ENCODE data around the gene ABCC11. TPM values are rescaled to one million over a fixed set of nuclear protein-coding genes. Genes with fewer than 3 reads are reported as not detected.

Gene ABCC11
- total RNA-seq, 2 donors from 2014 or later = not detected

GRCh38 chr16:48138543-48138942, 108.8 kb downstream of the ABCC11 start:
- DNase-seq = no peak
- H3K9me3 ChIP-seq = no peaks in the 10 kb centered on the region
- TF ChIP-seq CTCF (IDR thresholded peaks at IDR 0.05) = no peak
- no peak overlapping the region for H3K4me3 ChIP-seq
- intact Hi-C loops (cut with DNase I) = no loop called here
- no peaks in the 10 kb centered on the region for H3K4me1 ChIP-seq
- no peak overlapping the region for H3K27ac ChIP-seq
- H3K36me3 ChIP-seq = no peaks in the 10 kb centered on the region
- H3K27me3 ChIP-seq = no peaks in the 10 kb centered on the region
- H3K9ac ChIP-seq (ENCODE audit: low read depth in 2 of 2, low read length in 2 of 2) = no peak overlapping the region

- intact Hi-C loops (cut with DNase I) = no loop called here
- no peak overlapping the region for H3K27ac ChIP-seq
- H3K36me3 ChIP-seq = no peaks in the 10 kb centered on the region
- H3K4me1 ChIP-seq = no peaks in the 10 kb centered on the region
- no peaks in the 10 kb centered on the region for H3K9me3 ChIP-seq
- no peaks in the 10 kb centered on the region for H3K27me3 ChIP-seq
- no peak overlapping the region for H3K9ac ChIP-seq (ENCODE audit: low read depth in 2 of 2, low read length in 2 of 2)
- TF ChIP-seq CTCF (IDR thresholded peaks at IDR 0.05) = no peak
- H3K4me3 ChIP-seq = no peak overlapping the region
- DNase-seq = no peak
These were observed 109.5 kb downstream of the ABCC11 start for GRCh38 chr16:48137822-48138221.

- intact Hi-C loops (cut with DNase I) = no loop called here
- no peak overlapping the region for H3K4me3 ChIP-seq
- H3K9ac ChIP-seq (ENCODE audit: low read depth in 2 of 2, low read length in 2 of 2) = no peak overlapping the region
- no peaks in the 10 kb centered on the region for H3K4me1 ChIP-seq
- H3K27me3 ChIP-seq = no peaks in the 10 kb centered on the region
- no peaks in the 10 kb centered on the region for H3K36me3 ChIP-seq
- no peak for TF ChIP-seq CTCF (IDR thresholded peaks at IDR 0.05)
- H3K9me3 ChIP-seq = no peaks in the 10 kb centered on the region
- H3K27ac ChIP-seq = no peak overlapping the region
- no peak for DNase-seq
These were observed 110.6 kb downstream of the ABCC11 start for GRCh38 chr16:48136547-48137360.

GRCh38 chr16:48133455-48134211, 113.7 kb downstream of the ABCC11 start:
- H3K36me3 ChIP-seq = no peaks in the 10 kb centered on the region
- intact Hi-C loops (cut with DNase I) = no loop called here
- no peaks in the 10 kb centered on the region for H3K27me3 ChIP-seq
- H3K4me1 ChIP-seq = no peaks in the 10 kb centered on the region
- no peak overlapping the region for H3K9ac ChIP-seq (ENCODE audit: low read depth in 2 of 2, low read length in 2 of 2)
- no peak for DNase-seq
- no peak overlapping the region for H3K27ac ChIP-seq
- no peak overlapping the region for H3K4me3 ChIP-seq
- no peak for TF ChIP-seq CTCF (IDR thresholded peaks at IDR 0.05)
- no peaks in the 10 kb centered on the region for H3K9me3 ChIP-seq

GRCh38 chr16:48132696-48133095, 114.6 kb downstream of the ABCC11 start:
- DNase-seq = no peak
- intact Hi-C loops (cut with DNase I) = no loop called here
- Histone ChIP-seq H3K27me3 (no peaks in the 10 kb centered on the region), H3K27ac (no peak overlapping the region), H3K36me3 (no peaks in the 10 kb centered on the region), H3K9ac (ENCODE audit: low read depth in 2 of 2, low read length in 2 of 2) (no peak overlapping the region), H3K4me3 (no peak overlapping the region), H3K4me1 (no peaks in the 10 kb centered on the region), H3K9me3 (no peaks in the 10 kb centered on the region)
- TF ChIP-seq CTCF (IDR thresholded peaks at IDR 0.05) = no peak
